ENCODE measurements around the gene BCO1.

- TF ChIP-seq POLR2A (IDR thresholded peaks at IDR 0.05) = no peak
- TF ChIP-seq, protein P1, sequence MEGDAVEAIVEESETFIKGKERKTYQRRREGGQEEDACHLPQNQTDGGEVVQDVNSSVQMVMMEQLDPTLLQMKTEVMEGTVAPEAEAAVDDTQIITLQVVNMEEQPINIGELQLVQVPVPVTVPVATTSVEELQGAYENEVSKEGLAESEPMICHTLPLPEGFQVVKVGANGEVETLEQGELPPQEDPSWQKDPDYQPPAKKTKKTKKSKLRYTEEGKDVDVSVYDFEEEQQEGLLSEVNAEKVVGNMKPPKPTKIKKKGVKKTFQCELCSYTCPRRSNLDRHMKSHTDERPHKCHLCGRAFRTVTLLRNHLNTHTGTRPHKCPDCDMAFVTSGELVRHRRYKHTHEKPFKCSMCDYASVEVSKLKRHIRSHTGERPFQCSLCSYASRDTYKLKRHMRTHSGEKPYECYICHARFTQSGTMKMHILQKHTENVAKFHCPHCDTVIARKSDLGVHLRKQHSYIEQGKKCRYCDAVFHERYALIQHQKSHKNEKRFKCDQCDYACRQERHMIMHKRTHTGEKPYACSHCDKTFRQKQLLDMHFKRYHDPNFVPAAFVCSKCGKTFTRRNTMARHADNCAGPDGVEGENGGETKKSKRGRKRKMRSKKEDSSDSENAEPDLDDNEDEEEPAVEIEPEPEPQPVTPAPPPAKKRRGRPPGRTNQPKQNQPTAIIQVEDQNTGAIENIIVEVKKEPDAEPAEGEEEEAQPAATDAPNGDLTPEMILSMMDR (IDR thresholded peaks at IDR 0.05) = no peak
Measured at GRCh38 chr16:81198635-81199034, 39.9 kb upstream of the BCO1 start.
